CD4-positive, alpha-beta T cell treated with Interferon alpha-2 for 1 hour (primary cell): Measurements from ENCODE around the gene OSTF1.
A peak's percentile ranks its signal among the peaks of the same experiment; 100 is the strongest.

Experiments
- DNase-seq, 2 donors: peaks; one replicate each; pipeline ENCODE4 v3.0.0-alpha.2; 2020 to 2022

OSTF1 gene

GRCh38 chr9:75087824-75088645 lies at the start of gene OSTF1, which contains the start of gene NMRK1:
Gene OSTF1, plus strand, starts transcription at chr9:75088514. Its CDS starts 179 bp downstream, at chr9:75088693.
Gene NMRK1, minus strand, starts transcription at chr9:75088155. Its CDS starts 5,040 bp downstream, at chr9:75083115.
- DNase-seq: peak; percentile 93 to 95

- DNase-seq: no peak
Observed at GRCh38 chr9:75039009-75039408, 49.3 kb upstream of the OSTF1 start.

- DNase-seq: no peak
Observed at GRCh38 chr9:75039801-75040200, 48.5 kb upstream of the OSTF1 start.

- DNase-seq: no peak
Observed at GRCh38 chr9:75041041-75041440, 47.3 kb upstream of the OSTF1 start.

GRCh38 chr9:75046725-75047345 lies 41.5 kb upstream of the OSTF1 start:
- DNase-seq: no peak

- DNase-seq: no peak
Observed at GRCh38 chr9:75047506-75047905, 40.8 kb upstream of the OSTF1 start.

- no peak for DNase-seq
Observed at GRCh38 chr9:75051285-75051684, 37.0 kb upstream of the OSTF1 start.

GRCh38 chr9:75053869-75054268 lies 34.4 kb upstream of the OSTF1 start:
- peak in 1 of 2 donors; percentile 10 for DNase-seq

GRCh38 chr9:75054368-75055001 lies 33.8 kb upstream of the OSTF1 start:
- DNase-seq: no peak

- no peak for DNase-seq
Observed at GRCh38 chr9:75061169-75061568, 27.1 kb upstream of the OSTF1 start.

GRCh38 chr9:75063556-75064305 lies 24.6 kb upstream of the OSTF1 start:
- no peak for DNase-seq

- DNase-seq: no peak
Observed at GRCh38 chr9:75064307-75065025, 23.8 kb upstream of the OSTF1 start.

- no peak for DNase-seq
Observed at GRCh38 chr9:75065510-75065909, 22.8 kb upstream of the OSTF1 start.

GRCh38 chr9:75067894-75068293 lies 20.4 kb upstream of the OSTF1 start:
- no peak for DNase-seq

- no peak for DNase-seq
Observed at GRCh38 chr9:75069171-75069570, 19.1 kb upstream of the OSTF1 start.

- peak; percentile 15 to 56 for DNase-seq
Observed at GRCh38 chr9:75071530-75072122, 16.7 kb upstream of the OSTF1 start.

GRCh38 chr9:75072895-75073294 lies 15.4 kb upstream of the OSTF1 start:
- no peak for DNase-seq

GRCh38 chr9:75081632-75082031 lies 6.7 kb upstream of the OSTF1 start:
- no peak for DNase-seq

- DNase-seq: peak; percentile 38 to 60
Observed at GRCh38 chr9:75083188-75083970, 4.9 kb upstream of the OSTF1 start.

GRCh38 chr9:75084081-75084672 lies 4.1 kb upstream of the OSTF1 start:
- no peak for DNase-seq

GRCh38 chr9:75085640-75086039 lies 2.7 kb upstream of the OSTF1 start:
- DNase-seq: no peak
